K562 (cell line): ENCODE measurements around the gene PDE6B. TPM values are rescaled to one million over a fixed set of nuclear protein-coding genes. Genes with fewer than 3 reads are reported as not detected.

Source experiments
- ASH1L ChIP-seq: fragments of 450-650 bp; IDR thresholded peaks from 2 replicates; pipeline ENCODE4 v1.6.1; 2018; ENCODE audit warnings: borderline replicate concordance, mild to moderate bottlenecking, low read depth; ENCODE audit not compliant: partially characterized antibody
- CHCHD3 ChIP-seq: fragments of 250-450 bp; sonication (Bioruptor Pico); IDR thresholded peaks from 2 replicates; pipeline ENCODE4 v2.1.2; 2022; ENCODE audit warnings: mild to moderate bottlenecking
- CTCFL ChIP-seq: IDR thresholded peaks from 2 replicates; pipeline ENCODE4 v1.6.1; 2011; ENCODE audit warnings: borderline replicate concordance, low read depth, mild to moderate bottlenecking, moderate library complexity, low read length; ENCODE audit not compliant: insufficient read depth, poor library complexity, severe bottlenecking
- HLTF ChIP-seq: fragments of 450-650 bp; IDR thresholded peaks from 2 replicates; pipeline ENCODE4 v1.6.1; 2016
- MTA1 ChIP-seq: fragments of 450-650 bp; IDR thresholded peaks from 2 replicates; pipeline ENCODE4 v1.6.1; 2017; ENCODE audit warnings: borderline replicate concordance
- MYC ChIP-seq, 2 experiments: fragments of 250-450 bp in 1 of 2; sonication (Bioruptor Pico) in 1 of 2; IDR thresholded peaks; 2 replicates each; pipeline versions ENCODE4 v1.5.1 to v1.6.1; 2012 to 2021; ENCODE audit warnings: low read depth in 2 of 2, borderline replicate concordance in 1 of 2, improper control_type of control experiment in 1 of 2, low read length in 1 of 2, mild to moderate bottlenecking in 1 of 2, moderate library complexity in 1 of 2
- PCBP2 ChIP-seq: fragments of 200-400 bp; formaldehyde crosslinking; IDR thresholded peaks from 2 replicates; pipeline ENCODE4 v1.6.1; 2018; ENCODE audit warnings: low read length, low read depth, mild to moderate bottlenecking, moderate library complexity; ENCODE audit not compliant: poor library complexity, severe bottlenecking
- POLR3G ChIP-seq: IDR thresholded peaks from 2 replicates; pipeline ENCODE4 v1.6.1; 2011; ENCODE audit not compliant: insufficient read length, insufficient replicate concordance; ENCODE audit errors: extremely low read depth
- RBM22 ChIP-seq: fragments of 200-400 bp; formaldehyde crosslinking; IDR thresholded peaks from 2 replicates; pipeline ENCODE4 v1.6.1; 2018; ENCODE audit warnings: low read length, low read depth; ENCODE audit not compliant: poor library complexity, severe bottlenecking
- RBM34 ChIP-seq: fragments of 200-400 bp; formaldehyde crosslinking; IDR thresholded peaks from 2 replicates; pipeline ENCODE4 v1.6.1; 2018; ENCODE audit warnings: low read length, borderline replicate concordance; ENCODE audit not compliant: insufficient read depth
- SRSF3 ChIP-seq: fragments of 200-400 bp; formaldehyde crosslinking; IDR thresholded peaks from 2 replicates; pipeline ENCODE4 v1.6.1; 2016; ENCODE audit warnings: mild to moderate bottlenecking, low read length, moderate library complexity; ENCODE audit not compliant: insufficient read depth
- SUPT5H ChIP-seq: fragments of 450-650 bp; IDR thresholded peaks from 2 replicates; pipeline ENCODE4 v1.6.1; 2016
- TBP ChIP-seq: optimal IDR thresholded peaks from 2 replicates; pipeline ENCODE3; 2011; ENCODE audit warnings: low read depth, low read length, improper control_type of control experiment
- ZBTB34 ChIP-seq: fragments of 250-450 bp; sonication (Bioruptor Pico); IDR thresholded peaks from 2 replicates; pipeline ENCODE4 v1.8.0; 2021; ENCODE audit warnings: mild to moderate bottlenecking, moderate library complexity
- ZNF133 ChIP-seq: fragments of 250-450 bp; sonication (Bioruptor Pico); IDR thresholded peaks from 2 replicates; pipeline ENCODE4 v1.4.0; 2020; ENCODE audit warnings: mild to moderate bottlenecking
- ZNF41 ChIP-seq: fragments of 250-450 bp; sonication (Bioruptor Pico); conservative IDR thresholded peaks from 2 replicates; pipeline ENCODE4 v1.4.0; 2020; ENCODE audit warnings: mild to moderate bottlenecking
- ZNF57 ChIP-seq: fragments of 450-650 bp; formaldehyde crosslinking; IDR thresholded peaks from 2 replicates; pipeline ENCODE4 v1.4.0; 2020; ENCODE audit warnings: mild to moderate bottlenecking, moderate library complexity
- ZNF589 ChIP-seq: fragments of 200-800 bp; sonication (Bioruptor generic); IDR thresholded peaks from 2 replicates; pipeline ENCODE4 v1.6.1; 2016; ENCODE audit warnings: low read depth, missing genetic modification characterization, missing compliant biosample characterization
- ZNF75A ChIP-seq: fragments of 450-650 bp; formaldehyde crosslinking; IDR thresholded peaks from 2 replicates; pipeline ENCODE4 v1.4.0; 2020; ENCODE audit warnings: mild to moderate bottlenecking
- ZNF76 ChIP-seq: fragments of 250-450 bp; sonication (Bioruptor Pico); IDR thresholded peaks from 2 replicates; pipeline ENCODE4 v1.4.0; 2020; ENCODE audit warnings: mild to moderate bottlenecking, moderate library complexity, borderline replicate concordance
- polyA plus RNA-seq, 8 experiments: library from polyadenylated mRNA; depleted of rRNA in 4 of 8; stranded (reverse) in 5 of 8; unstranded in 3 of 8; fragments of >200 nt; fragmentation: Nextera tagmentation in 2 of 8; fragmentation: Illumina TruSeq in 1 of 8; extraction: Ambion mirVana in 2 of 8; extraction: Trizol in 1 of 8; gene quantifications; 2 replicates each; pipeline versions ENCODE4 v1.2.1 to v1.2.3, GENCODE V29; 2011 to 2014; ENCODE audit warnings: inconsistent platforms in 1 of 8, missing spikeins in 1 of 8
- total RNA-seq, 7 experiments: library from RNA; depleted of rRNA in 6 of 7; stranded (reverse); fragments of >200 nt in 6 of 7; fragmentation: Illumina TruSeq in 2 of 7; extraction: Trizol in 2 of 7; gene quantifications; 2 replicates each; pipeline versions ENCODE4 v1.2.1 to v1.2.3, GENCODE V29; 2011 to 2021; ENCODE audit warnings: low replicate concordance in 1 of 7

The PDE6B gene
- total and polyA plus RNA-seq, 9 of the 15 experiments (the other 6 are each of a cell fraction or from before 2014, with no cell fraction given) = 0.04 TPM; not detected in 8

- TF ChIP-seq PCBP2 (no peak), ZNF589 (CRISPR knock-in tag) (no peak), MTA1 (no peak), ZNF133 (CRISPR knock-in tag) (no peak), RBM22 (no peak), ZNF57 (no peak), POLR3G (no peak), CTCFL (peak; percentile 84), SRSF3 (0 out of 2 replicates have a peak, but pooled peaks have one; percentile 69), ZNF41 (CRISPR knock-in tag) (no peak), HLTF (no peak), CHCHD3 (CRISPR knock-in tag) (no peak), ZNF75A (no peak), ZBTB34 (CRISPR knock-in tag) (no peak), SUPT5H (peak; percentile 64), ZNF76 (CRISPR knock-in tag) (no peak), MYC (IDR thresholded peaks at IDR 0.05; ENCODE audit: low read depth, low read length) (peak; percentile 47), MYC (CRISPR knock-in tag; IDR thresholded peaks at IDR 0.05; ENCODE audit: borderline replicate concordance, low read depth) (0 out of 2 replicates have a peak, but pooled peaks have one; percentile 46), TBP (peak; percentile 90), ASH1L (no peak), RBM34 (no peak; the same call in 1 of the 2 replicates)
These were observed 49.0 kb downstream of the PDE6B start, which contains the start of the genes ATP5ME and MYL5 (continued) for GRCh38 chr4:674172-675035.
